Mucosa of descending colon (tissue), 3 donors: ENCODE measurements around the gene USF1. TPM values are rescaled to one million over a fixed set of nuclear protein-coding genes. Genes with fewer than 3 reads are reported as not detected.

Experiments used
- ATAC-seq: fragments of 200-7000 bp; cut with Tn5 transposase; one replicate; pipeline ENCODE4 v1.9.1; 2020; ENCODE audit warnings: mild to moderate bottlenecking, moderate library complexity
- DNase-seq, 3 donors: peaks; one replicate each; pipeline ENCODE4 v3.0.0-alpha.2; 2020
- H3K36me3 ChIP-seq: fragments of 200-600 bp; one replicate; pipeline ENCODE4 v1.8.0; 2021; ENCODE audit warnings: low read depth, mild to moderate bottlenecking
- H3K4me1 ChIP-seq: fragments of 200-600 bp; one replicate; pipeline ENCODE4 v1.8.0; 2021; ENCODE audit warnings: low read depth, mild to moderate bottlenecking
- H3K4me3 ChIP-seq: fragments of 200-600 bp; one replicate; pipeline ENCODE4 v1.8.0; 2021; ENCODE audit warnings: mild to moderate bottlenecking
- H3K9me3 ChIP-seq: fragments of 200-600 bp; one replicate; pipeline ENCODE4 v1.8.0; 2021; ENCODE audit warnings: mild to moderate bottlenecking
- intact Hi-C, 2 donors: fragments of 100-400 bp; cut with DNase I in 1 of 2; cut with micrococcal nuclease in 1 of 2; formaldehyde crosslinking; loops; one replicate each; pipeline versions ENCODE4 v1.11.0 to v1.11.1; 2022; cut with DNase I, micrococcal nuclease
- long read RNA-seq, 2 donors: library from polyadenylated mRNA; unstranded; transcript quantifications; one replicate each; pipeline ENCODE4 v2.0.0, GENCODE V29; 2019 to 2021
- total RNA-seq, 3 donors: library from RNA; stranded (reverse); fragmentation: NEBNext Ultra II Directional in 2 of 3; extraction: Animal tissue kit (Norgen Biotek cat#: 25700) in 2 of 3; gene quantifications; one replicate each; pipeline versions ENCODE4 v1.2.1 to v1.2.4, GENCODE V29; 2021 to 2023
- TF ChIP-seq, protein P1 (sequence below): fragments of 200-600 bp; IDR thresholded peaks from one replicate; pipeline ENCODE4 v1.8.0; 2022; ENCODE audit warnings: antibody characterized with exemption, mild to moderate bottlenecking
- donor health status: DM: no; HTN: no; CAD: no; lungs with moderate emphysema.
- donor health status: DM: no; HTN: no; CAD: no.
- donor health status: DM: no; HTN: yes; CAD: no.

USF1 gene, protein sequence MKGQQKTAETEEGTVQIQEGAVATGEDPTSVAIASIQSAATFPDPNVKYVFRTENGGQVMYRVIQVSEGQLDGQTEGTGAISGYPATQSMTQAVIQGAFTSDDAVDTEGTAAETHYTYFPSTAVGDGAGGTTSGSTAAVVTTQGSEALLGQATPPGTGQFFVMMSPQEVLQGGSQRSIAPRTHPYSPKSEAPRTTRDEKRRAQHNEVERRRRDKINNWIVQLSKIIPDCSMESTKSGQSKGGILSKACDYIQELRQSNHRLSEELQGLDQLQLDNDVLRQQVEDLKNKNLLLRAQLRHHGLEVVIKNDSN
- total RNA-seq = 10 to 100 TPM; 66.8 to 80.5 (median 71.7) TPM
- long read RNA-seq, donor 1, transcript USF1-203 (11 exons, 1,807 nt) = major isoform, 12 of 33 reads
- long read RNA-seq, donor 1, transcript USF1-205 (11 exons, 1,092 nt) = minor isoform, 6 of 33 reads
- long read RNA-seq, donor 1, partial matches to known transcripts = 3 of 33 reads
- long read RNA-seq, donor 1, other reads (novel, unspliced or antisense) = 9 of 33 reads
- long read RNA-seq, donor 2, transcript USF1-203 (11 exons, 1,807 nt) = major isoform, 5 of 22 reads
- long read RNA-seq, donor 2, transcript USF1-205 (11 exons, 1,092 nt) = major isoform, 5 of 22 reads
- long read RNA-seq, donor 2, partial matches to known transcripts = 2 of 22 reads
- long read RNA-seq, donor 2, other reads (novel, unspliced or antisense) = 9 of 22 reads

DNA sequence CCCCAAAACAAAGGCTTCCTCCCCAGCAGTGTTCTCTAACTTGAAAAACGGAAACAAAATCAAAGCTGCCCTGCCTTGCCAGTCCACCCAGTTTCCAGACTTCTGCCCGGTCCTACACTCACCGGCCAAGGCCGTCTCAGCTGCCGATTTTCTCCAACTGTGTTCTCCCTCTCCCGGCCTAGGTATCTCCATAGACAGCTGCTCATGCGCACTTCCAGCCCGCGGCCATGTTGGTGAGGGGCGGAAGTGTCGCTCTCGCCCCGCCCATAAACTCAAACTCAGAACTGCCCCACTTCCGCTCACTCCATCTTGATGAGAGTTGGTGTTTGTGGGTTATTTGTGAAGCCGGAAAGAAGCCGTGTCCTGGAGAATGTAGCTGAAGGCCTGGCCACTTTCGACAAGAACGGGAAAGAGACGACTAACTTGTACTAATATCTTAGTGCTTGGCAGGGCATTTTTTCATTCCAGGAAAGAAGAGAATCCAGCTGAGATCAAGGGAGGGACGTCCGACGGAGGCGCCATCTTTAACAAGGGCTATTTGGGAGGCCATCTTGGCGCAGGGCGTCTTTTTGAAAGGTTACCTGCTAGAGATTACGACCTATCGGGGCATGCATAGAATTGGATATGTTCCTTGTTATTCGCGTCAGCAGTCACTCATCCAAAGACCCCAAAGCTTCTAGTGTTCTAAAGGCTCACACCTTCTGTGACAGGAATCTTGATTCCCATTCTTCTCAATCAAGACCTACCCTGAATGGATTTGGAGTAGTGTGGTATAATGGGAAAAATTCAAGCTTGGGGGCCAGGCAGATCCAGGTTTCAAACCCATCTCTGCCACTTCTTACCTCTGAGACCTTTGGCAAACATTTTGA is at the start of gene USF1:
Gene USF1, minus strand, starts transcription at position 242 of the 869 bp plus-strand sequence. CDS start 2,702 bp downstream, outside the sequence.
- peaks cover 9% of the 10 kb centered on the region for H3K36me3 ChIP-seq
- H3K9me3 ChIP-seq = peaks cover 3% of the 10 kb centered on the region
- ATAC-seq (peak; percentile 94), DNase-seq (peak; percentile 95 to 96 (median 96))
- intact Hi-C loops = loop anchor here in 1 of 2 donors (5.0 kb wide), 1 partner anchor 51 kb away; the partner anchor contains the start of gene KLHDC9
- peak within 1 kb of the TSS; percentile 74 for H3K4me3 ChIP-seq
- TF ChIP-seq, protein P1, sequence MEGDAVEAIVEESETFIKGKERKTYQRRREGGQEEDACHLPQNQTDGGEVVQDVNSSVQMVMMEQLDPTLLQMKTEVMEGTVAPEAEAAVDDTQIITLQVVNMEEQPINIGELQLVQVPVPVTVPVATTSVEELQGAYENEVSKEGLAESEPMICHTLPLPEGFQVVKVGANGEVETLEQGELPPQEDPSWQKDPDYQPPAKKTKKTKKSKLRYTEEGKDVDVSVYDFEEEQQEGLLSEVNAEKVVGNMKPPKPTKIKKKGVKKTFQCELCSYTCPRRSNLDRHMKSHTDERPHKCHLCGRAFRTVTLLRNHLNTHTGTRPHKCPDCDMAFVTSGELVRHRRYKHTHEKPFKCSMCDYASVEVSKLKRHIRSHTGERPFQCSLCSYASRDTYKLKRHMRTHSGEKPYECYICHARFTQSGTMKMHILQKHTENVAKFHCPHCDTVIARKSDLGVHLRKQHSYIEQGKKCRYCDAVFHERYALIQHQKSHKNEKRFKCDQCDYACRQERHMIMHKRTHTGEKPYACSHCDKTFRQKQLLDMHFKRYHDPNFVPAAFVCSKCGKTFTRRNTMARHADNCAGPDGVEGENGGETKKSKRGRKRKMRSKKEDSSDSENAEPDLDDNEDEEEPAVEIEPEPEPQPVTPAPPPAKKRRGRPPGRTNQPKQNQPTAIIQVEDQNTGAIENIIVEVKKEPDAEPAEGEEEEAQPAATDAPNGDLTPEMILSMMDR = no peak
- H3K4me1 ChIP-seq = peaks cover 7% of the 10 kb centered on the region

DNA sequence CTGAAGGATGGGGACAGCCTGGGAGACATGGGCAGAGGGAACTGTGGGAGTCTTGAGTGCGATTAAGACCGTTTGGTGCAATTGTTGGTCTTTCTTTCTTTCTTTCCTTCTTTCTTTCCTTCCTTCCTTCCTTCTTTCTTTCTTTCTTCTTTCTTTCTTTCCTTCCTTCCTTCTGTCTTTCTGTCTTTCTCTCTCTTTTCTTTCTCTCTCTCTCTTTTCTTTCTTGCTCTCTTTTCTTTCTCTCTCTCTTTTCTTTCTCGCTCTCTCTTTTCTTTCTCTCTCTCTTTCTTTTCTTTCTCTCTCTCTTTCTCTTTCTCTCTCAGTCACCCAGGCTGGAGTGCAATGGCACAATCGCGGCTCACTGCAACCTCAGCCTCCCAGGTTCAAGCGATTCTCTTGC is 49.5 kb upstream of the USF1 start:
- Histone ChIP-seq H3K36me3 (no peaks in the 10 kb centered on the region), H3K4me3 (no peak overlapping the region), H3K9me3 (no peaks in the 10 kb centered on the region), H3K4me1 (no peaks in the 10 kb centered on the region)
- TF ChIP-seq, protein P1 = no peak
- ATAC-seq (no peak), DNase-seq (no peak)
- intact Hi-C loops = loop anchor here (5.0 to 10.0 kb wide), 3 partner anchors 48 to 100 kb away; partner anchors contain the start of gene USF1 (in 1 of the 2)

DNA sequence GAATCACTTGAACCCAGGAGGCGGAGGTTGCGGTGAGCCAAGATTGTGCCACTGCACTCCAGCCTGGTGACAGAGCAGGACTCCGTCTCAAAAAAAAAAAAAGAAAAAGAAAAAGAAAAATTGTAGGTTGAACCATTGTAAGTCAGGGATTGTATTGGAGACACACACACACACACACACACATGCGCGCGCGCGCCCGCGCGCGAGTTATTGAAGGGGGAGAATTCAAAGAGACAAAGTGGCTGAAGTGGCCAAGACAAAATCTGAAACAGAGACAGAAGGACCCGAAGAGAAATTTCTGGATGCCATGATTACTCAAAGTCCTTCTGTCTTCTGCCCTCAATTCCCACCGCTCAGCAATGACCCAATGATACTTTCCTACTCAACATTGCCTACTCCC is 48.7 kb upstream of the USF1 start:
- intact Hi-C loops = loop anchor here in 1 of 2 donors (10.0 kb wide), 1 partner anchor 100 kb away; no protein-coding TSS in a partner anchor
- TF ChIP-seq, protein P1 = no peak
- DNase-seq (no peak), ATAC-seq (no peak)
- Histone ChIP-seq H3K36me3 (no peaks in the 10 kb centered on the region), H3K4me3 (no peak overlapping the region), H3K9me3 (no peaks in the 10 kb centered on the region), H3K4me1 (peaks cover 5% of the 10 kb centered on the region)

DNA sequence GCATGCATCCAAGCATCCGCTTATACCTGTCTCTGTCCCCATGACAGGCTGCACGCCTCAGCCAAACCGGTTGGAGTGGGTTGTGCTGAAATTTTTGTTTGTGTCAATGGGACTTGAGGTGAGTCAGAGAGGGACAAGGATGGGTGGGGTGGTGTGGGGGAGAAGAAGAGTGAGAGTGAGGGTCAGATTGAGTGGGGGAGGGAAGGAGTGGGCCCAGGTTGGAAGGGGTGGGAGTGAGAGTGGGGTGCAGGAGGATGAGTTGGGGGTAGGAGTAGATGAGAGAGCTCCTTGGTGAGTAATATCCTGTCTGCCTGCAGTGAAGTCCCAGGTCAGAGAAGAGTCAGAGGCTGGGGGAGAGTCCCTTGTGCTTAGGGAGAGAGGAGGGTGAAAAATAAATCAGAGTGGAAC is 46.8 kb upstream of the USF1 start:
- Histone ChIP-seq H3K4me3 (no peak overlapping the region), H3K4me1 (peaks cover 5% of the 10 kb centered on the region), H3K9me3 (no peaks in the 10 kb centered on the region), H3K36me3 (no peaks in the 10 kb centered on the region)
- intact Hi-C loops = loop anchor here in 1 of 2 donors (10.0 kb wide), 1 partner anchor 98 kb away; no protein-coding TSS in a partner anchor
- DNase-seq (no peak), ATAC-seq (no peak)
- TF ChIP-seq, protein P1 = no peak
